ENCODE measurements around the gene DUSP16. TPM values are rescaled to one million over a fixed set of nuclear protein-coding genes. Genes with fewer than 3 reads are reported as not detected.

Gene DUSP16
- total and polyA plus RNA-seq, 2 of the 8 experiments (the other 6 are each of a cell fraction or from before 2014, with no cell fraction given): 31.6 to 55.9 TPM

DNA sequence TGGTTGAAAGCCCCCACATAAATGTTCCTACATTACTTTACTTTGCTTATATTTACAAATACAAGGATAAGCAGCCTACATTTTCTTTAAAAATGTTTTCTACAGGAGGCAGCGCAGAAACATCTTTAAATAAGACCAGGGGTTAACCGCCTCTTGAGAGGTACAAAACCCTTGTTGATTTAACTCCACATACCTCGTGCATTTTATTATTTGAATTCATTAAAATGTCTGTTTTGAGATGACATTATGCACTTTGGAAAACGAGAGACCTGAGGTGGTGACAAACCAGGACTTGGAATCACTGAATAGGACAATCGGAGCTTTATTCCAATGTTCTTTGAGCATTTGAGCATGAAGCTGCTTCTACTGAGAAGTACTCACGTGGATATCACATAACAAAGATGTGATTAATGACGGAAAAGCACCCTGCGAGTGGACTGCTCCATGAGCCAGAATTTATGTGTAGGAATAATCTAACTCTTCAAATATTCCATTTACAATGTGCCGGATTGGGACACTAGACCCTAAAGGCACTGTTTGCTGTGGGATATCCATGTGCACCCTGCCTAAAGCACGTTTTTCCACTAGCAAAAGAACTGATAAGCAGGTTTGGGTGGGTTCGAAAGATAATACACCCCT, 746 bp upstream of the DUSP16 start:
- Histone ChIP-seq H3K79me1 (ENCODE audit: low read depth, low read length) (0 out of 2 replicates have a peak, but pooled peaks cover 2% of the 10 kb centered on the region), H3K36me3 (ENCODE audit: control insufficient read depth in 2 of 4, insufficient read depth in 4 of 4, low read length in 3 of 4) (no peaks in the 10 kb centered on the region; a peak in 2 of 8 replicates), H3K14ac (ENCODE audit: insufficient read length) (no peak overlapping the region), H2AFZ (ENCODE audit: low read length) (0 out of 2 replicates have a peak overlapping the region, but pooled peaks have one; percentile 44), H3K23ac (ENCODE audit: insufficient read length) (no peak overlapping the region), H3K4me2 (ENCODE audit: insufficient read depth in 1 of 2, low read depth in 2 of 2, low read length in 2 of 2) (peak overlapping the region; percentile 61 to 71; a peak in 3 of 4 replicates), H3K4ac (replicated peaks; ENCODE audit: insufficient read length, low read depth, low read length) (no peak overlapping the region), H2BK20ac (ENCODE audit: low read length) (no peak overlapping the region; the same call in 1 of the 2 replicates), H4K5ac (ENCODE audit: insufficient read length, low read depth, low read length) (no peak overlapping the region), H2BK15ac (ENCODE audit: low read length) (peak overlapping the region; percentile 7), H4K8ac (ENCODE audit: extremely low read depth, insufficient read depth, low read length) (no peak overlapping the region), H3K27me3 (replicated peaks in 1 of 4; ENCODE audit: control insufficient read depth in 3 of 4, extremely low read depth in 1 of 4, insufficient read depth in 3 of 4, low read length in 3 of 4) (no peaks in the 10 kb centered on the region), H3K27ac (ENCODE audit: low read depth, low read length) (peak overlapping the region; percentile 55; the same call in 1 of the 2 replicates), H2BK120ac (replicated peaks; ENCODE audit: low read depth, low read length) (no peak overlapping the region), H2AK5ac (ENCODE audit: low read depth, low read length) (no peak overlapping the region), H4K20me1 (replicated peaks in 1 of 2; ENCODE audit: control insufficient read depth in 1 of 2, insufficient read depth in 2 of 2, low read length in 2 of 2) (no peaks in the 10 kb centered on the region), H3K4me1 (replicated peaks in 1 of 4; ENCODE audit: control insufficient read depth in 3 of 4, insufficient read depth in 4 of 4, low read length in 3 of 4) (peaks cover 4 to 13% (median 6%) of the 10 kb centered on the region in 4 experiments; a peak in 4 of 7 replicates), H3K79me2 (ENCODE audit: control insufficient read depth in 1 of 2, insufficient read depth in 2 of 2, low read length in 2 of 2) (peaks cover 3 to 32% of the 10 kb centered on the region in 2 experiments; a peak in 3 of 4 replicates), H3K23me2 (ENCODE audit: low read depth, low read length) (peaks cover 12% of the 10 kb centered on the region), H3K18ac (ENCODE audit: extremely low read depth, low read length) (peak overlapping the region; percentile 34; the same call in 1 of the 2 replicates), H4K91ac (replicated peaks; ENCODE audit: insufficient read length, low read length) (no peak overlapping the region), H2BK12ac (ENCODE audit: low read depth, low read length) (peak overlapping the region; percentile 52; the same call in 1 of the 2 replicates), H3K9me3 (ENCODE audit: insufficient read depth in 2 of 2, low read depth in 1 of 2, low read length in 1 of 2) (peaks cover 4 to 13% of the 10 kb centered on the region in 2 experiments; a peak in 2 of 4 replicates), H2BK5ac (ENCODE audit: low read depth, low read length) (peak overlapping the region; percentile 22; the same call in 1 of the 2 replicates), H3K9ac (replicated peaks in 1 of 4; ENCODE audit: extremely low read depth in 1 of 4, low read depth in 3 of 4, low read length in 3 of 4) (no peak overlapping the region; a peak in 1 of 7 replicates), H3K56ac (replicated peaks; ENCODE audit: insufficient read length, low read depth, low read length) (no peak overlapping the region), H3K4me3 (ENCODE audit: extremely low read depth in 1 of 4, insufficient read depth in 2 of 4, low read depth in 3 of 4, low read length in 4 of 4) (peak overlapping the region; percentile 21 to 96 (median 56); a peak in 6 of 8 replicates)
- CTCF ChIA-PET (ENCODE audit: partially characterized antibody): interaction anchor here (0.5 to 2.7 kb wide), 33 partner anchors 8 to 1838 kb away, joined by 3 to 13 read pairs (median 5); partner anchors contain the start of gene BORCS5
- DNase-seq (ENCODE audit: low read depth in 1 of 2, low spot score in 2 of 2) (no peak), FAIRE-seq (no peak)
- WGBS, 2 experiments (ENCODE audit: extremely low coverage in 1 of 2, insufficient coverage in 1 of 2, insufficient read length in 1 of 2, insufficient replicate concordance in 2 of 2, low coverage in 1 of 2, low lambda C conversion rate in 2 of 2, missing lambda C conversion rate in 1 of 2): 71% methylated on average over 11 of the region's 11 CpGs; no CpG with 5 or more reads in 1 of the 2 experiments
- POLR2A ChIA-PET (ENCODE audit: partially characterized antibody): interaction anchor here (1.0 to 1.6 kb wide), 6 partner anchors 10 to 297 kb away, joined by 3 to 9 read pairs (median 3); partner anchors contain the start of genes BORCS5 and LRP6
- TF ChIP-seq SUZ12 (IDR thresholded peaks at IDR 0.05; ENCODE audit: low read length): no peak
- TF ChIP-seq, protein P1, sequence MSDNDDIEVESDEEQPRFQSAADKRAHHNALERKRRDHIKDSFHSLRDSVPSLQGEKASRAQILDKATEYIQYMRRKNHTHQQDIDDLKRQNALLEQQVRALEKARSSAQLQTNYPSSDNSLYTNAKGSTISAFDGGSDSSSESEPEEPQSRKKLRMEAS (IDR thresholded peaks at IDR 0.05): no peak
- TF ChIP-seq NANOG (IDR thresholded peaks at IDR 0.05; ENCODE audit: insufficient read depth, low read depth, low read length, poor library complexity, severe bottlenecking): no peak
- TF ChIP-seq MAFK (IDR thresholded peaks at IDR 0.05; ENCODE audit: low read depth, low read length): no peak
- TF ChIP-seq CHD1 (IDR thresholded peaks at IDR 0.05; ENCODE audit: low read depth, low read length): no peak
- no peak for TF ChIP-seq SIN3A (conservative IDR thresholded peaks at IDR 0.05 in 1 of 2, IDR thresholded peaks at IDR 0.05 in 1 of 2; ENCODE audit: low read depth in 1 of 2, low read length in 2 of 2)
- no peak for TF ChIP-seq PHF8 (conservative IDR thresholded peaks at IDR 0.05; ENCODE audit: low read depth, low read length)
- no peak for TF ChIP-seq HDAC6 (IDR thresholded peaks at IDR 0.05; ENCODE audit: low read depth, low read length)
- no peak for TF ChIP-seq HDAC2 (IDR thresholded peaks at IDR 0.05; ENCODE audit: borderline replicate concordance in 1 of 2, low read depth in 2 of 2, low read length in 2 of 2)
- TF ChIP-seq RFX5 (IDR thresholded peaks at IDR 0.05; ENCODE audit: borderline replicate concordance, low read depth, low read length): no peak
